GM12891 (cell line): ENCODE measurements around the gene DNASE1L2.
A peak's percentile ranks its signal among the peaks of the same experiment; 100 is the strongest.

Experiments
- DNase-seq: peaks from one replicate; pipeline ENCODE4 v3.0.0; 2011; ENCODE audit warnings: low spot score; ENCODE audit not compliant: insufficient read length
- FAIRE-seq: peaks from 2 replicates; lab custom pipeline; 2011; peaks lifted over from hg19 to GRCh38; lab: Jason Lieb, UNC
- PAX5 ChIP-seq: IDR thresholded peaks from 2 replicates; pipeline ENCODE4 v1.6.1; 2011; ENCODE audit warnings: low read length, moderate library complexity, mild to moderate bottlenecking; ENCODE audit not compliant: insufficient read depth, severe bottlenecking
- POLR2A ChIP-seq: IDR thresholded peaks from 2 replicates; pipeline ENCODE4 v1.6.1; 2011; ENCODE audit warnings: low read depth, low read length, control low read depth
- POLR2AphosphoS5 ChIP-seq: IDR thresholded peaks from 2 replicates; pipeline ENCODE4 v1.6.1; 2011; ENCODE audit warnings: low read depth, low read length, control low read depth
- POU2F2 ChIP-seq: IDR thresholded peaks from 2 replicates; pipeline ENCODE4 v1.6.1; 2011; ENCODE audit warnings: low read depth, mild to moderate bottlenecking, control low read depth, low read length, moderate library complexity
- SPI1 ChIP-seq: IDR thresholded peaks from 2 replicates; pipeline ENCODE4 v1.6.1; 2011; ENCODE audit warnings: low read depth, low read length, control low read depth
- TAF1 ChIP-seq: IDR thresholded peaks from 2 replicates; pipeline ENCODE4 v1.6.1; 2011; ENCODE audit warnings: low read depth, low read length, control low read depth

Gene DNASE1L2

DNA sequence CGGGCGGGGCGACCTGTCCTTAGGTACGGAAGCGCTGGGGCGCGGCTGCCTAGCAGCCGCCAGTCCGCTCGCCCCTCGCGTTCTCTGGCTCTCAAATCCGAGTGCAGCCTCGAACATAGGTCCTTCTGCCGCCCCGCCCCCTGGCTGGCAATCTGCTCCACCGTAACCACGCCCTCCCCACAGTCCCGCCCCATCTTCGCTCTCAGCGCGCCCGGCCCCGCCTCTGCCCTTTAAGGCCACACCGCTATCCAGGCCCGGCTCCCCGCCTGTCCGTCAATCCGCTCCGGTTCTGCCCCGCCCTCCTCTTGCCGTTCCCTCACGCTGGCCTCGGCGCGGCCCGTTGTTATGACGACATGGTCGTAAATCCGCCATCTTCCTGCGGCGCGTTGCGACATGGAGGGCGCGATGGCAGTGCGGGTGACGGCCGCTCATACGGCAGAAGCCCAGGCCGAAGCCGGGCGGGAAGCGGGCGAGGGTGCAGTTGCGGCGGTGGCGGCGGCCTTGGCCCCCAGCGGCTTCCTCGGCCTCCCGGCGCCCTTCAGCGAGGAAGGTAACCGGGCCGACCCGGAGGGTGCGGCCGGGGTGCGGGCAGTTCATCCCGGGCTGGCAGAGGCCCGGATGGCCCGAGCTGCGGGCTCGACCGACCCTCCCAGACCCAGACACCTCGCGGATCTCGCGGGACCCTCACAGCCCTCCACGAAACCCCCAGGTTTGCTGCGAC lies 12.9 kb upstream of the DNASE1L2 start, which contains the start of gene E4F1:
Gene E4F1 (plus strand): TSS at position 371 of the 721 bp plus-strand sequence. CDS start 23 bp downstream, at position 394.
- peak; percentile 99 for FAIRE-seq
- DNase-seq: peak; percentile 100
- peak; percentile 92 for TF ChIP-seq POLR2AphosphoS5
- TF ChIP-seq POLR2A: peak; percentile 96
- peak; percentile 91 for TF ChIP-seq TAF1
- TF ChIP-seq POU2F2: peak; percentile 61; the same call in 1 of the 2 replicates
- TF ChIP-seq SPI1: no peak
- TF ChIP-seq PAX5: no peak

DNA sequence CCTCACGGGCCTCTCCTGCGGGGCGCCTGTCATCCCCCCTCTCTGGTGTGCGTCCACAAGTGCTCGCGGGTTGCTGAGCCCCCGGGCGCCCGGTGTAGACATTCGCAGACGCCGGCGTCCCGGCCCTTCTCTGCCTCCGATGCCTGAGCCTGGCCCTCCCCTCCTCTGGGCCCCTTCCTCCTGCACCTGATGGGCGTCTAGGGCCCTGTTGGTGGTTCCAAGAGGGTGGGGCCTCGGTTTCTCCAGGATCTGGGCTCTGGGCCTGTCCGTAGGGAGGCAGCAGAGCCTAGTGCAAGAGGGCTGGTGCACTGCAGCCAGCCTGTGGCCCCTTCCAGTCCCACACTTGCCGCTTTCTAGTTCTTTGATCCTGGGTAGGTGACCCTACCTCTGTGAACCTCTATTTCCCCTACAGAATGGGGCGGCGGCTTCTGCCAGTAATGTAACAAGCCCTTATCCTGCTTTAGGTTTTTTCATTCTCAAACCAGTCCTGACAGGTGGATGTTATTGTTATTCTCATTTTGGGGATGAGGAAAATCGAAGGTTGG lies 12.2 kb upstream of the DNASE1L2 start:
- TF ChIP-seq TAF1 (no peak), POLR2AphosphoS5 (no peak), POU2F2 (no peak), POLR2A (no peak), SPI1 (no peak), PAX5 (no peak)
- FAIRE-seq (no peak), DNase-seq (no peak)

DNA sequence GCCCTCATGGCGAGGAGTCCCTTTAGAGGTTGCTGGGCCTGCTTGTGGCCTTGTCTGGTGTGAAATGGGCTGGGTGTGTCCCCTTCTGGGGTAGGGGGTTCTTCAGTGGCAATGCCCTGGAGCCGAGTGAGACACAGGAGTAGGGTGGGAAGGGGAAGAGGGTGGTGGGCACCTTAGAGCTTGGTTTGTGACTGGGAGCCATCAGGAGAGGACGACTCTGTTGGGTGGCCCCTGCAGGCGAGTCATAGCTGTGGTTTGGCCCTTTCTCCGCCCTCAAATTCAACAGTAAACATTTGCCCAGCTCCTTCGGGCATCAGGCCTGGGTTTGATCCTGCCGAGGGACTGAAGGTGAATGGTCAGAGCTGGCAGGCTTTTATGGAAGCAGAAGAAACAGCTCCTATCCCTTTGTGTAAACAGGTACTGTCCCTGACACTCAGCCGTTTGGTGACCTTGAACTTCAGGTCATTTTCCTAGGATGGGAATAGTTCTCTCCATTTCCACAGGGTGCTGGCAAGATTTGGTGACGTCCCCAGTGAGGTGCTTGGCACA lies 9.9 kb upstream of the DNASE1L2 start:
- no peak for DNase-seq
- no peak for FAIRE-seq
- TF ChIP-seq PAX5 (no peak), TAF1 (no peak), SPI1 (no peak), POU2F2 (no peak), POLR2AphosphoS5 (no peak), POLR2A (no peak)

DNA sequence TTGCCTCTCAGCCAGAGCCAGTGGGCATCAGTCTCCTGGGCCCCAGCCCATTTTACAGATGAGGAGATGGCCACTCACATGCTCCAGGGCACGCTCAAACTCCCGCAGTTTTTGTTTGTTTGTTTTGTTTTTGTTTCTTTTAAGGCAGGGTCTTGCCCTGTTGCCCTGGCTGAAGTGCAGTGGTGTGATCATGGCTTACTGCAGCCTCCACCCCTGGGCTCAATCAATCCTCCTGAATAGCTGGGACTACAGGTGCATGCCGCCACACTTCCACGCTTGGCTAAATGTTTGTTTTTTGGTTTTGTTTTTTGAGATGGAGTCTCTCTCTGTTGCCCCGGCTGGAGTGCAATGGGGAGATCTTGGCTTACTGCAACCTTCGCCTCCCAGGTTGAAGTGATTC lies 9.3 kb upstream of the DNASE1L2 start:
- FAIRE-seq (no peak), DNase-seq (no peak)
- no peak for TF ChIP-seq SPI1
- TF ChIP-seq TAF1: no peak
- no peak for TF ChIP-seq PAX5
- no peak for TF ChIP-seq POLR2A
- TF ChIP-seq POU2F2: no peak
- no peak for TF ChIP-seq POLR2AphosphoS5

GRCh38 chr16:2228161-2228824 lies 8.0 kb upstream of the DNASE1L2 start:
- TF ChIP-seq POLR2A (no peak), POLR2AphosphoS5 (no peak), SPI1 (no peak), TAF1 (no peak), POU2F2 (no peak)
- FAIRE-seq (no peak), DNase-seq (no peak)

GRCh38 chr16:2229091-2229490 lies 7.2 kb upstream of the DNASE1L2 start:
- TF ChIP-seq POLR2A (no peak), SPI1 (no peak), TAF1 (no peak), PAX5 (no peak), POU2F2 (no peak), POLR2AphosphoS5 (no peak)
- DNase-seq (no peak), FAIRE-seq (no peak)

DNA sequence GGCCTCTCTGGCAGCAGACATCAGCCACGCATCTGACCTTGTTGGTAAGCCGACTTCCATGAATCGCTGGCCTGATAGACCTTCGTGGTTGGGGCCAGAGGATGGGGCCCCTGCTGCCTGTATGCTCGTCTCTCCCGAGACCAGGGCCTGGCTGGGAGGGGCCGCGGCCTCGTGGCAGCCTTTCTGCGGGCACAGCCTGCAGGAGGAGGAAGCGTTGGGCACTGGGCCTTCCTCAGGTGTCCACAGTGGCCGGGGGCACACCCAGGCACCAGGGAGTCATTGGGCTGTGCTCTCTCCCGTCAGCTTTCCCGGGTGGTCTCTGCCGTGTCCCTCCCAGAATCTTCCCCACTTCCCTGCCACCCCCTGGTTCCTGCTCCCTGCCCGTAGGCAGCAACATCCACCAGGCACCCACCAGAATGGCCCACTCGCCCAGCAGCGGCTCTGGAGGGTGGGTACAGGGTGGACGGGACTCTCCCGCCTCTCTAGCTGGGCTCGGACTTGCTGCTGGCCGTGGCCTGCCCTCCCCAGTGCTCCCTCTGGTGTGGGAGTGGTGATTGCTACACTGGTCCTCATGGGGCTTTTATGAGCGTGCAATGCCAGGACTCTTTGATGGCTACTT lies 6.5 kb upstream of the DNASE1L2 start:
- TF ChIP-seq POU2F2 (no peak), PAX5 (no peak), POLR2AphosphoS5 (no peak), TAF1 (no peak), SPI1 (no peak), POLR2A (no peak)
- no peak for FAIRE-seq
- DNase-seq: no peak

GRCh38 chr16:2230376-2230775 lies 5.9 kb upstream of the DNASE1L2 start:
- DNase-seq (no peak), FAIRE-seq (no peak)
- TF ChIP-seq POLR2AphosphoS5: no peak
- TF ChIP-seq SPI1: no peak
- no peak for TF ChIP-seq POLR2A
- TF ChIP-seq PAX5: no peak
- no peak for TF ChIP-seq POU2F2
- TF ChIP-seq TAF1: no peak
